OCI-LY1 (cell line): ENCODE data around the gene CEACAM21.
A peak's percentile ranks its signal among the peaks of the same experiment; 100 is the strongest.

Experiments
- H2AFZ ChIP-seq: fragments of 200-600 bp; sonication (generic), shearing (Covaris generic); 2 replicates; pipeline ENCODE4 v1.6.0; 2014; ENCODE audit warnings: antibody characterized with exemption, mild to moderate bottlenecking, low read length
- H3F3A ChIP-seq: fragments of 200-600 bp; sonication (generic), shearing (Covaris generic); 2 replicates; pipeline ENCODE4 v1.6.0; 2014; ENCODE audit warnings: mild to moderate bottlenecking, antibody characterized with exemption, low read length, moderate library complexity; ENCODE audit not compliant: insufficient read depth
- H3K27ac ChIP-seq: fragments of 200-600 bp; sonication (generic); 2 replicates; pipeline ENCODE4 v1.5.1; 2014; ENCODE audit warnings: low read length, mixed run types, mild to moderate bottlenecking, low read depth; ENCODE audit not compliant: poor library complexity, severe bottlenecking
- H3K27me3 ChIP-seq: fragments of 200-600 bp; sonication (generic); 2 replicates; pipeline ENCODE4 v1.6.0; 2014; ENCODE audit warnings: antibody characterized with exemption, mild to moderate bottlenecking, low read length, moderate library complexity; ENCODE audit not compliant: insufficient read depth
- H3K36me3 ChIP-seq: fragments of 200-600 bp; sonication (generic); 2 replicates; pipeline ENCODE4 v1.6.1; 2014; ENCODE audit warnings: mild to moderate bottlenecking, antibody characterized with exemption, low read length, moderate library complexity, mixed read lengths; ENCODE audit not compliant: insufficient read depth
- H3K4me1 ChIP-seq: fragments of 200-600 bp; sonication (generic); 2 replicates; pipeline ENCODE4 v1.5.1; 2014; ENCODE audit warnings: mild to moderate bottlenecking, low read length, moderate library complexity; ENCODE audit not compliant: insufficient read depth, severe bottlenecking
- H3K4me2 ChIP-seq: fragments of 200-600 bp; sonication (generic), shearing (Covaris generic); 2 replicates; pipeline ENCODE4 v1.6.1; 2014; ENCODE audit warnings: low read length
- H3K4me3 ChIP-seq: fragments of 200-600 bp; sonication (generic); 2 replicates; pipeline ENCODE4 v1.5.1; 2014; ENCODE audit warnings: low read length, low read depth, mild to moderate bottlenecking, mixed read lengths; ENCODE audit not compliant: poor library complexity, severe bottlenecking
- H3K79me2 ChIP-seq: fragments of 200-600 bp; shearing (Covaris generic); 2 replicates; pipeline ENCODE4 v1.6.1; 2016; ENCODE audit warnings: mixed run types, low read length, mixed read lengths; ENCODE audit not compliant: insufficient read depth
- H3K9ac ChIP-seq: fragments of 200-600 bp; sonication (generic), shearing (Covaris generic); 2 replicates; pipeline ENCODE4 v1.6.1; 2014; ENCODE audit warnings: mild to moderate bottlenecking, low read length, mixed read lengths
- H3K9me2 ChIP-seq: fragments of 200-600 bp; sonication (generic), shearing (Covaris generic); 2 replicates; pipeline ENCODE4 v1.6.1; 2014; ENCODE audit warnings: low read depth, mild to moderate bottlenecking, low read length, mixed read lengths
- H3K9me3 ChIP-seq: fragments of 200-600 bp; shearing (Covaris generic); 2 replicates; pipeline ENCODE4 v1.6.1; 2014; ENCODE audit warnings: low read length, mixed read lengths
- H4K20me1 ChIP-seq: fragments of 200-600 bp; sonication (generic), shearing (Covaris generic); 2 replicates; pipeline ENCODE4 v1.6.0; 2016; ENCODE audit warnings: mild to moderate bottlenecking, low read length; ENCODE audit not compliant: insufficient read depth
- CTCF ChIP-seq: fragments of 200-600 bp; sonication (generic), shearing (Covaris generic); IDR thresholded peaks from 2 replicates; pipeline ENCODE4 v1.5.1; 2017; ENCODE audit warnings: mild to moderate bottlenecking, antibody characterized with exemption, low read length, moderate library complexity, mixed read lengths
- EZH2 ChIP-seq: fragments of 200-600 bp; sonication (generic), shearing (Covaris generic); IDR thresholded peaks from 2 replicates; pipeline ENCODE4 v1.8.0; 2017; ENCODE audit warnings: borderline replicate concordance, mixed run types, mild to moderate bottlenecking, antibody characterized with exemption, low read length, moderate library complexity, mixed read lengths

Gene CEACAM21

GRCh38 chr19:41552558-41552957, 23.4 kb upstream of the CEACAM21 start:
- peaks cover 27% of the 10 kb centered on the region for H3K36me3 ChIP-seq
- H3K4me2 ChIP-seq: peak overlapping the region; percentile 62
- peak overlapping the region; percentile 66; the same call in 1 of the 2 replicates for H3K9ac ChIP-seq

GRCh38 chr19:41553804-41554203, 22.2 kb upstream of the CEACAM21 start:
- H3K4me1 ChIP-seq: peaks cover 36% of the 10 kb centered on the region
- no peaks in the 10 kb centered on the region for H3K27me3 ChIP-seq
- 0 out of 2 replicates have a peak, but pooled peaks cover 4% of the 10 kb centered on the region for H3F3A ChIP-seq
- no peak for TF ChIP-seq EZH2
- TF ChIP-seq CTCF: no peak
- no peaks in the 10 kb centered on the region for H4K20me1 ChIP-seq
- peaks cover 4% of the 10 kb centered on the region; the same call in 1 of the 2 replicates for H3K9me3 ChIP-seq
- H3K9me2 ChIP-seq: no peaks in the 10 kb centered on the region
- H3K4me2 ChIP-seq: no peak overlapping the region
- H3K27ac ChIP-seq: no peak overlapping the region
- H3K4me3 ChIP-seq: no peak overlapping the region
- peaks cover 10% of the 10 kb centered on the region for H3K79me2 ChIP-seq
- no peak overlapping the region for H3K9ac ChIP-seq
- H3K36me3 ChIP-seq: peaks cover 27% of the 10 kb centered on the region
- no peak overlapping the region for H2AFZ ChIP-seq

More at GRCh38 chr19:41552558-41552957, 23.4 kb upstream of the CEACAM21 start:
- peaks cover 49% of the 10 kb centered on the region for H3K4me1 ChIP-seq
- no peak overlapping the region for H2AFZ ChIP-seq
- peaks cover 4% of the 10 kb centered on the region; the same call in 1 of the 2 replicates for H3F3A ChIP-seq
- H3K4me3 ChIP-seq: peak overlapping the region; percentile 68
- H3K27ac ChIP-seq: peak overlapping the region; percentile 91
- H4K20me1 ChIP-seq: no peaks in the 10 kb centered on the region
- H3K9me2 ChIP-seq: no peaks in the 10 kb centered on the region
- H3K27me3 ChIP-seq: no peaks in the 10 kb centered on the region
- peaks cover 4% of the 10 kb centered on the region; the same call in 1 of the 2 replicates for H3K9me3 ChIP-seq
- TF ChIP-seq CTCF (no peak), EZH2 (no peak)
- peaks cover 10% of the 10 kb centered on the region for H3K79me2 ChIP-seq

GRCh38 chr19:41554907-41555306, 21.1 kb upstream of the CEACAM21 start:
- Histone ChIP-seq H3K36me3 (peaks cover 27% of the 10 kb centered on the region), H3K4me2 (no peak overlapping the region), H4K20me1 (no peaks in the 10 kb centered on the region), H3K9ac (no peak overlapping the region), H3F3A (0 out of 2 replicates have a peak, but pooled peaks cover 4% of the 10 kb centered on the region), H3K4me1 (peaks cover 31% of the 10 kb centered on the region), H2AFZ (no peak overlapping the region), H3K9me3 (peaks cover 4% of the 10 kb centered on the region; the same call in 1 of the 2 replicates), H3K27me3 (no peaks in the 10 kb centered on the region), H3K4me3 (no peak overlapping the region), H3K27ac (no peak overlapping the region), H3K9me2 (no peaks in the 10 kb centered on the region), H3K79me2 (peaks cover 5% of the 10 kb centered on the region)
- TF ChIP-seq EZH2 (no peak), CTCF (no peak)
